ENCODE results near the gene NCKAP5.
A peak's percentile ranks its signal among the peaks of the same experiment; 100 is the strongest.

The NCKAP5 gene

DNA sequence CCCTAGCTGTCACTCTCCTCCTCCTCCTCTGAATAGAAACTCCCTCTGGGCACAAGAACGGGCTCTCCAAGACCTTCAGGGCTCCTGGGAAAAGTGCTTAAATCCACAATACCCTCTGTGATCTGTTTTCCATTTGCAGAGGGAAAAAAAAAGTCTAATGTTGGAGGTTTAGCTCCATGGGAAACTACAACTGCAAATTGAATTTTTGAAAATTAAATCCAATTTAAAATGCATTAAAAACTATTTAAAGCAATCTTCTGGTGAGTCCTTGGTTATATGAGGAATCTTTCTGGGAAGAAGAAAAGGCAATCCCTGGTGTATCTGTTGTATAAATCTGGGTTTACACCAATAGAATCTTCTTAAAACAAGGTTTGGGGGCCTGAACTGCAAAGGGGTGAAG is 64.3 kb downstream of the NCKAP5 start:
- H3K4me1 ChIP-seq (ENCODE audit: insufficient read depth, poor library complexity, severe bottlenecking) = peaks cover 23% of the 10 kb centered on the region
- H3K27me3 ChIP-seq (ENCODE audit: insufficient read depth, poor library complexity, severe bottlenecking) = no peaks in the 10 kb centered on the region
- DNase-seq (ENCODE audit: low spot score) (no peak), ATAC-seq (ENCODE audit: low read depth) (no peak)
- no peaks in the 10 kb centered on the region for H3K9me3 ChIP-seq (ENCODE audit: severe bottlenecking)
- H3K4me3 ChIP-seq (ENCODE audit: severe bottlenecking) = no peak overlapping the region
- TF ChIP-seq CTCF (IDR thresholded peaks at IDR 0.05; ENCODE audit: poor library complexity, severe bottlenecking) = no peak
- no peaks in the 10 kb centered on the region for H3K36me3 ChIP-seq (ENCODE audit: low read depth)
- H3K27ac ChIP-seq (ENCODE audit: poor library complexity, severe bottlenecking) = no peak overlapping the region

DNA sequence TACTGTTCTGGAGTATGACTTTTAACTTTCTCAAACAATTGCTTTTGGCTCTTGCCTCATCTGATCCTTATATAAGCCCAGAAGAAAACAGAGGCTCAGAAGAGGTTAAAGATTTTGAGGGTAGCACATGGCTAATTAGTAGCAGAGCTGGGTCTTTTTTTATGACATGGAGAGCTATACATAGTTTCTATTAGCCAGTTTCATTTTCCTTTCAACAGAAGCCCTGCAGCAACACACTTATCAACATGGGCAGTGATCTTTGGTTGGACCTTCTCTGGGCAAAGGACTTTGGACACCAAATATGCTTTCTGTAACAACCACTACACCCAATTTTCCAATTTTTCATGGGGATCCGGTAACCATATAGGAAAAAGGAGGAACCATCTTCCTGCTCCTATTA is 64.9 kb downstream of the NCKAP5 start:
- no peaks in the 10 kb centered on the region for H3K9me3 ChIP-seq (ENCODE audit: severe bottlenecking)

DNA sequence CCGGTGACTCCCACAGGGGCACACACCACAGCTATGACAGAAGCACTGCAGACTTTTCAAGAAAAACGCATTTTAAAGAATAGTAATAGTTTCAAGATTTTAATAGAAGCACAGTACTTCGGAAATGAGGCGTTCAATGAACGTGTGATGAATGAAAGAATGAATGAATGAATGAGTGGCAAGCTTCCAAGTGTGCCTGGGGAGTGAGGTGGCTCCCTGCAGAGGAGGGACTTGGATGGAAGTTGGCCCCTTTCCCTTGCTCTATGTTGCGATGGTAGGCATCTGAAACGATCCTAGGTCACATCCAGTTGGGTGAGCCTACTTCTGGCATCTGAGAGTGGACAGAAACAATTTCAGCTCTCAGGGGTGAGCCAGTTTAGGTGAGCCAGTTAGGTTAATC is 65.6 kb downstream of the NCKAP5 start:
- H3K4me1 ChIP-seq (ENCODE audit: insufficient read depth, poor library complexity, severe bottlenecking) = peaks cover 23% of the 10 kb centered on the region
- DNase-seq (ENCODE audit: low spot score) (no peak), ATAC-seq (ENCODE audit: low read depth) (no peak)

More for the DNA sequence above, 64.9 kb downstream of the NCKAP5 start:
- Histone ChIP-seq H3K27ac (ENCODE audit: poor library complexity, severe bottlenecking) (no peak overlapping the region), H3K27me3 (ENCODE audit: insufficient read depth, poor library complexity, severe bottlenecking) (no peaks in the 10 kb centered on the region), H3K4me3 (ENCODE audit: severe bottlenecking) (no peak overlapping the region), H3K36me3 (ENCODE audit: low read depth) (no peaks in the 10 kb centered on the region), H3K4me1 (ENCODE audit: insufficient read depth, poor library complexity, severe bottlenecking) (peaks cover 23% of the 10 kb centered on the region)
- TF ChIP-seq CTCF (IDR thresholded peaks at IDR 0.05; ENCODE audit: poor library complexity, severe bottlenecking) = no peak
- ATAC-seq (ENCODE audit: low read depth) (no peak), DNase-seq (ENCODE audit: low spot score) (no peak)

GRCh38 chr2:133500917-133501316 is 67.3 kb downstream of the NCKAP5 start:
- H3K9me3 ChIP-seq (ENCODE audit: severe bottlenecking) = no peaks in the 10 kb centered on the region
- H3K27me3 ChIP-seq (ENCODE audit: insufficient read depth, poor library complexity, severe bottlenecking) = no peaks in the 10 kb centered on the region
- DNase-seq (ENCODE audit: low spot score) (no peak), ATAC-seq (ENCODE audit: low read depth) (no peak)
- H3K4me3 ChIP-seq (ENCODE audit: severe bottlenecking) = no peak overlapping the region
- H3K4me1 ChIP-seq (ENCODE audit: insufficient read depth, poor library complexity, severe bottlenecking) = peaks cover 23% of the 10 kb centered on the region
- TF ChIP-seq CTCF (IDR thresholded peaks at IDR 0.05; ENCODE audit: poor library complexity, severe bottlenecking) = no peak
- H3K27ac ChIP-seq (ENCODE audit: poor library complexity, severe bottlenecking) = no peak overlapping the region
- H3K36me3 ChIP-seq (ENCODE audit: low read depth) = no peaks in the 10 kb centered on the region

More for the DNA sequence above, 65.6 kb downstream of the NCKAP5 start:
- Histone ChIP-seq H3K27ac (ENCODE audit: poor library complexity, severe bottlenecking) (no peak overlapping the region), H3K9me3 (ENCODE audit: severe bottlenecking) (no peaks in the 10 kb centered on the region), H3K27me3 (ENCODE audit: insufficient read depth, poor library complexity, severe bottlenecking) (no peaks in the 10 kb centered on the region), H3K36me3 (ENCODE audit: low read depth) (no peaks in the 10 kb centered on the region), H3K4me3 (ENCODE audit: severe bottlenecking) (no peak overlapping the region)
- no peak for TF ChIP-seq CTCF (IDR thresholded peaks at IDR 0.05; ENCODE audit: poor library complexity, severe bottlenecking)

DNA sequence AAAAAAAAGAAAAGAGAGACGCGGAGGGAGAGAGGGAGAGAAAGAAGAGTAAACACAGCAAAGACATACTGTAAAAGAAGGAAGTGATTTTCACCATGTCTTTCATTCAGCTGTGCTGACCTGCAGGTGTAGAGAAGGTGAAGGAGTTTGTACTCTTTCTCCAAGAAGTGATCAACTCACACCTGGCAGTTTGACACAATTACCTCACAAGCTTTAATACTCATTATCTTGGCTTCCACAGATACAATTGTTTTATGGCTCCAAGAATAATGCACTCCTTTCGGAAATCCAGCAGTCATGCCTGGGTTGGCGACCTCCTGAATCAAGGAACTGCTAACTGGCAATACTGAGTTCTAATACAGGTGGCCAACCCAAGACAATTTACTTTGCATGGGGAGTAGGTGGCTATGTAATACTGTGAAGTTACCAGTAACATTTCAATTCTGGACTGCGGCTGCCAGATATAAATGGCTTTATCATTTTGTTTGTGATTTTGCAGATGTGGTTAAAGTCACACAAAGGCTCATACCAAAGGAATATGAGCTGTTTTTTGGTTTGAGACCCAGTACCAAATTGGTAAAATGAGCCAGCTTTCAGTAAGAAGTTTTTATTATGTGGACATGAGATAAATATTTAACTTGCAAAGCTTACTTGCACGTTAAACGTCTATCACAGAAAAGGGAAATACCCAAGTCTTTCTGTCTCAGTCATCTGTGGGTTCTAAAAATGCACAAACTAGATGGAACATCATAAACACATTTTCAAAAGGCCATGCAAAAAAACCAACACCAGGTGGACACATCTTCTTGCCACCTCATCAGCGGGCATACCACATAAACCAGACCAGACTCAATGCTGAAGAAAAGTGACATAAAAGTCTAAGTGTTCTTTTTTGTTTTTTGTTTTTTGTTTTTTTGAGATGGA is 69.3 kb downstream of the NCKAP5 start:
- Histone ChIP-seq H3K9me3 (ENCODE audit: severe bottlenecking) (no peaks in the 10 kb centered on the region), H3K36me3 (ENCODE audit: low read depth) (no peaks in the 10 kb centered on the region), H3K27me3 (ENCODE audit: insufficient read depth, poor library complexity, severe bottlenecking) (no peaks in the 10 kb centered on the region), H3K27ac (ENCODE audit: poor library complexity, severe bottlenecking) (peak overlapping the region; percentile 68), H3K4me1 (ENCODE audit: insufficient read depth, poor library complexity, severe bottlenecking) (peaks cover 9% of the 10 kb centered on the region), H3K4me3 (ENCODE audit: severe bottlenecking) (no peak overlapping the region)
- TF ChIP-seq CTCF (IDR thresholded peaks at IDR 0.05; ENCODE audit: poor library complexity, severe bottlenecking) = no peak
- no peak for ATAC-seq (ENCODE audit: low read depth)
- DNase-seq (ENCODE audit: low spot score) = no peak

Measured in RWPE2 (cell line).